Heart left ventricle (tissue), 16 donors: ENCODE results near the gene GALNT18. TPM values are rescaled to one million over a fixed set of nuclear protein-coding genes. Genes with fewer than 3 reads are reported as not detected.

Source experiments
- ATAC-seq, 4 donors: fragments of 200-7000 bp; cut with Tn5 transposase; one replicate each; pipeline ENCODE4 v1.9.1; 2020 to 2022; ENCODE audit warnings: moderate library complexity in 4 of 4, mild to moderate bottlenecking in 3 of 4, moderate number of reproducible peaks in 1 of 4
- DNase-seq, 5 donors: peaks; one replicate each; pipeline ENCODE4 v3.0.0-alpha.2; 2020
- H3K27ac ChIP-seq, 12 donors: fragments of 200-600 bp; sonication (generic) in 4 of 12; one replicate each; pipeline versions ENCODE4 v1.5.0 to v1.8.0; 2016 to 2022; ENCODE audit warnings: mild to moderate bottlenecking in 2 of 12
- H3K27me3 ChIP-seq, 9 donors: fragments of 200-600 bp; sonication (generic) in 2 of 9; one replicate each; pipeline versions ENCODE4 v1.5.1 to v1.8.0; 2016 to 2022; ENCODE audit warnings: mild to moderate bottlenecking in 3 of 9
- H3K36me3 ChIP-seq, 9 donors: fragments of 200-600 bp; sonication (generic) in 2 of 9; one replicate each; pipeline versions ENCODE4 v1.5.0 to v1.8.0; 2018 to 2022; ENCODE audit warnings: mild to moderate bottlenecking in 2 of 9
- H3K4me1 ChIP-seq, 12 donors: fragments of 200-600 bp; sonication (generic) in 4 of 12; one replicate each; pipeline versions ENCODE4 v1.5.0 to v1.8.0; 2016 to 2022; ENCODE audit warnings: mild to moderate bottlenecking in 3 of 12
- H3K4me3 ChIP-seq, 12 donors: fragments of 200-600 bp; sonication (generic) in 4 of 12; one replicate each; pipeline versions ENCODE4 v1.5.0 to v1.8.0; 2017 to 2022; ENCODE audit warnings: mild to moderate bottlenecking in 9 of 12, moderate library complexity in 4 of 12
- H3K9me3 ChIP-seq, 12 donors: fragments of 200-600 bp; sonication (generic) in 4 of 12; one replicate each; pipeline versions ENCODE4 v1.5.0 to v1.8.0; 2016 to 2022; ENCODE audit warnings: mild to moderate bottlenecking in 1 of 12
- CTCF ChIP-seq, 12 donors: fragments of 200-600 bp; sonication (generic) in 4 of 12; IDR thresholded peaks; one replicate each; pipeline versions ENCODE4 v1.5.0 to v1.8.0; 2018 to 2022; ENCODE audit warnings: antibody characterized with exemption in 12 of 12, mild to moderate bottlenecking in 5 of 12
- POLR2A ChIP-seq, 2 donors: fragments of 450-650 bp; IDR thresholded peaks; one replicate each; pipeline ENCODE4 v1.6.1; 2017; ENCODE audit warnings: antibody characterized with exemption in 2 of 2, mild to moderate bottlenecking in 2 of 2, moderate library complexity in 2 of 2
- WGBS, 4 donors: extraction: QIAGEN DNeasy Blood & Tissue Kit in 2 of 4; methylation state at CpG; one replicate each; pipeline versions ENCODE4 v1.1.5 to v1.1.7; 2013 to 2018; 5-methylcytosine and 5-hydroxymethylcytosine counted together
- intact Hi-C, 10 donors: fragments of 100-400 bp; cut with DNase I; formaldehyde crosslinking; loops; one replicate each; pipeline versions ENCODE4 v1.11.1 to v1.14.2; 2022
- polyA plus RNA-seq, 2 donors: library from polyadenylated mRNA; stranded (reverse); fragments of 200-250 nt; gene quantifications; one replicate each; pipeline ENCODE4 v1.2.3, GENCODE V29; 2013
- total RNA-seq, 9 donors: library from RNA; depleted of rRNA in 2 of 9; stranded (reverse); fragments of >200 nt in 2 of 9; fragmentation: NEBNext Ultra II Directional in 3 of 9; extraction: Animal tissue kit (Norgen Biotek cat#: 25700) in 3 of 9; gene quantifications; one replicate each; pipeline versions ENCODE4 v1.1.0 to v1.2.4, GENCODE V29; 2016 to 2023
- donor health status: ischemic (EF 13 %, LVEDD 7.1; RV severe dilation, severe dysfunction).
- donor health status: healthy with polysubstance abuse.
- donor health status: DM: no; HTN: yes; CAD: no.
- donor health status: DM: no; HTN: no; CAD: no.
- donor health status: ischemic (EF 25% LVEDD 6.9; RV normal size, moderate dysfunction).
- donor health status: ischemic (EF 25% LVEDD 5.7; RV mildly dilated, moderate dysfunction).
- donor health status: healthy.
- donor health status: DM: yes; HTN: yes; CAD: no.
- donor health status: ischemic (EF 35%, LVEDD 5.7; RV mildly dilated, moderate dysfunction).
- donor health status: nonischemic (EF 11% LVEDD 7.7; RV severe dilation, severe dysfunction).
- donor health status: DM: yes; HTN: yes; CAD: no.
- donor health status: PGD.
- donor health status: ischemic (EF 29% LVEDD 5.4; RV normal size, mild dysfunction).
- donor health status: nonischemic (EF 23%, LVEDD 6.1; RV moderate dilation, normal function).

GALNT18 gene
- total and polyA plus RNA-seq, 11 donors, result 9.0 to 31.8 (median 17.3) TPM

DNA sequence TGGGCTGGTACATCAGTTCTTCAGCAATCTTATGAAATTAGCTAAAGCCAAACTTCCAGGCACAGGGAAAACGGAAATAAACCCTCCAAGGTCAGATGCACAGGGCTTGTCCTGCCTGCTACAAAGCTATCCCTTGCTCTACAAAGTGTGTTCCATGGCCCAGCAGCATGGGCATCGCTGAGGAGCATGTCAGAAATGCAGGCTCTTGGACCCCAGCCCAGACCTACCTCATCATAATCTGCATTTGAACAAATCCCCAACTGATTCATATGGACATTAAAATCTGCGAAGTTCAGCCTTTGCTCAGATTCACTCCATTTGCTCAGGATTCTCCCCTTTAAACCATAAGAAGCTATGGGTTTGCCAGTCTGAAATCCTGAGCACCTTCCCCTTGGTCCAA is 139.1 kb downstream of the GALNT18 start:
- WGBS, 4 donors, result 64 to 87% (median 76%) methylated on average over 3 of the region's 3 CpGs
- Histone ChIP-seq H3K9me3 (no peaks in the 10 kb centered on the region), H3K36me3 (no peaks in the 10 kb centered on the region), H3K27me3 (no peaks in the 10 kb centered on the region), H3K27ac (no peak overlapping the region), H3K4me1 (peaks cover 0 to 39% (median 18%) of the 10 kb centered on the region in 12 donors), H3K4me3 (no peak overlapping the region)
- ATAC-seq, result no peak
- intact Hi-C loops, result no loop called here
- DNase-seq, result no peak
- no peak for TF ChIP-seq POLR2A (IDR thresholded peaks at IDR 0.05)
- TF ChIP-seq CTCF (IDR thresholded peaks at IDR 0.05), result no peak

DNA sequence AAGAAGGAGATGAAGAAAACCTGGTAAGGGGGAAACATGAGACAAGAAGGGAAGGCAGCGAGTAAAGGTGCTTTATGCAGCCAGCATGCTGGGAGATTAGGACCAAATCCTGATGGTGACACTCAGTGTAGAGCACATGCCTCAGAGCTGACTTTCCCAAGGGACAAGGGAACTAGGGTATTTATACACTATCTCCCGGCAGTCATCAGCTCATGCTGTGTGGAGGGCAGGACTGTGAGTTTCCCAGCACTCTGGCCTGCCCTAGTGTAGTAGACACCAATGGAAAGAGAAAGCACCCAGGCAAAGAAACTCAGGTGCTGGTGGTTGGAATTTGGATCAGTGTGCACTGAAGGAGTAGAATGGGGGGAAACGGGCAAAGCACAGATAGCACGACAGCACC is 140.4 kb downstream of the GALNT18 start:
- 52 to 60% (median 58%) methylated on average over 4 of the region's 4 CpGs for WGBS, 4 donors
- Histone ChIP-seq H3K9me3 (no peaks in the 10 kb centered on the region), H3K36me3 (no peaks in the 10 kb centered on the region), H3K4me3 (no peak overlapping the region), H3K27ac (peak overlapping the region in 6 of 12 donors; percentile 20 to 61 (median 35)), H3K27me3 (no peaks in the 10 kb centered on the region), H3K4me1 (peaks cover 0 to 49% (median 18%) of the 10 kb centered on the region in 12 donors)
- no peak for TF ChIP-seq CTCF (IDR thresholded peaks at IDR 0.05)
- TF ChIP-seq POLR2A (IDR thresholded peaks at IDR 0.05), result no peak
- intact Hi-C loops, result no loop called here
- DNase-seq (peak in 4 of 5 donors; percentile 31 to 64 (median 51)), ATAC-seq (peak; percentile 95 to 98 (median 96))

DNA sequence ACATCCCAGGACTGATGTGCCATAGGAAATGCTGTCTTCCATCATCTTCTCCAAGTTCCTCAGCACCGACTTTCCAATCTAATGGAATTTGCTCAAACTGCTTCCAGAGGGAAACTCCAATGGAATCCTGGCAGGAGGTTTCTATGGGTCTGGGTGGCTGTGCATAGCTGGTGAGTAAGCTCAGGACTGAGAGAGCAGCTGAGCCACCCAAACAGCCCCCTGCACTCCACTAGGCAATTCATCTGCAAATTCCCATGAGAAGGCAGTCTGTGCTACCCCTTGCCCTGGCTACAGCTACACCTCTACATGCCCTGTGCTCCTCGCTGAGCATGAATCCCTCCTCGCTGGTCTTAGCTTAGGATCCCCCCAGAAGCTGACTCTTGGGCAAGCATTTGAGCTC is 140.8 kb downstream of the GALNT18 start:
- H3K36me3 ChIP-seq, result no peaks in the 10 kb centered on the region
- H3K9me3 ChIP-seq, result no peaks in the 10 kb centered on the region
- DNase-seq, result no peak
- H3K27ac ChIP-seq, result peak overlapping the region in 3 of 12 donors; percentile 28 to 61 (median 41)
- no peak overlapping the region for H3K4me3 ChIP-seq
- no peak for TF ChIP-seq POLR2A (IDR thresholded peaks at IDR 0.05)
- no peak for TF ChIP-seq CTCF (IDR thresholded peaks at IDR 0.05)
- no peaks in the 10 kb centered on the region for H3K27me3 ChIP-seq
- peaks cover 0 to 49% (median 18%) of the 10 kb centered on the region in 12 donors for H3K4me1 ChIP-seq
- intact Hi-C loops, result no loop called here
- WGBS, 4 donors, result 74 to 93% (median 82%) methylated on average over 2 of the region's 3 CpGs
- peak in 2 of 4 donors; percentile 5 to 10 for ATAC-seq

DNA sequence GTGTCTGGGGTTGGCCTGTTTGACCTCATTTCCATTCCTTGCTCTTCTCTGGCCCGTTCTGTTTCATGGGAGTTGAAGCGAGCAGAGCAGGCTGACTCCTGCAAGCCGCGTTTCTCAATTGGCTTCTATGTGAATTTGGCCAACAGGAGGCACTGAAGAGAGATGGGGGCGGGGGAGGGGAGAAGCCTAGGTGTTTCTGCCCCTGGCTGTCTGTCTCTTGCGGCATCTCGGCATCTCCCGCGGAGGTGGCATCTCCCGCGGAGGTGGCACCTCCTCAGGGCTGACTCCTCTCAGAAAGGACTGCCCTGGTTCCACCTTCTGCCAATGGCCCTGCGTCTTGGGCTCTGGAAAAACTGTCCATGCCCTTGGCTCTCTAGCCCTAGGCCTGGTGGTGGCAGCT is 143.1 kb downstream of the GALNT18 start:
- intact Hi-C loops, result no loop called here
- 78 to 94% (median 87%) methylated on average over 9 to 12 of the region's 12 CpGs for WGBS, 4 donors
- H3K4me3 ChIP-seq, result no peak overlapping the region
- H3K36me3 ChIP-seq, result no peaks in the 10 kb centered on the region
- no peak overlapping the region for H3K27ac ChIP-seq
- DNase-seq (no peak), ATAC-seq (no peak)
- TF ChIP-seq POLR2A (IDR thresholded peaks at IDR 0.05) (no peak), CTCF (IDR thresholded peaks at IDR 0.05) (no peak)
- no peaks in the 10 kb centered on the region for H3K27me3 ChIP-seq
- H3K9me3 ChIP-seq, result no peaks in the 10 kb centered on the region
- H3K4me1 ChIP-seq, result peaks cover 0 to 49% (median 18%) of the 10 kb centered on the region in 12 donors
